DND-41 (cell line): ENCODE measurements around the gene VAV2.

Experiments
- ATAC-seq: fragments of 200-7000 bp; cut with Tn5 transposase; 3 replicates; pipeline ENCODE4 v1.9.1; 2021; ENCODE audit warnings: low read depth; ENCODE audit not compliant: insufficient read depth
- DNase-seq: peaks from one replicate; pipeline ENCODE4 v3.0.0-alpha.2; 2020
- H2AFZ ChIP-seq: 2 replicates; pipeline ENCODE4 v1.6.0; 2012; ENCODE audit warnings: low read depth, low read length
- H3K27ac ChIP-seq: 2 replicates; pipeline ENCODE4 v1.5.1; 2012; ENCODE audit warnings: low read length, inconsistent platforms
- H3K27me3 ChIP-seq: fragments of 200-600 bp; sonication (generic); 2 replicates; pipeline ENCODE4 v1.6.0; 2012; ENCODE audit warnings: low read length, mild to moderate bottlenecking, inconsistent platforms; ENCODE audit not compliant: insufficient read depth, poor library complexity
- H3K36me3 ChIP-seq: 2 replicates; pipeline ENCODE4 v1.5.1; 2012; ENCODE audit warnings: low read length, inconsistent platforms; ENCODE audit not compliant: insufficient read depth
- H3K4me1 ChIP-seq: 2 replicates; pipeline ENCODE4 v1.5.1; 2012; ENCODE audit warnings: mild to moderate bottlenecking, low read length; ENCODE audit not compliant: insufficient read depth
- H3K4me2 ChIP-seq: 2 replicates; pipeline ENCODE4 v1.6.0; 2012; ENCODE audit warnings: mild to moderate bottlenecking, moderate library complexity, low read length, inconsistent platforms; ENCODE audit not compliant: insufficient read depth
- H3K4me3 ChIP-seq, 2 experiments: fragments of 200-600 bp in 1 of 2; shearing (Covaris generic) in 1 of 2; 2 replicates each; pipeline ENCODE4 v1.5.1; 2012 to 2016; ENCODE audit warnings: inconsistent platforms in 2 of 2, low read length in 2 of 2, mild to moderate bottlenecking in 2 of 2, low read depth in 1 of 2, moderate library complexity in 1 of 2
- H3K79me2 ChIP-seq: 2 replicates; pipeline ENCODE4 v1.6.0; 2012; ENCODE audit warnings: low read length, inconsistent platforms; ENCODE audit not compliant: insufficient read depth
- H3K9ac ChIP-seq: 2 replicates; pipeline ENCODE4 v1.6.0; 2012; ENCODE audit warnings: low read depth, mild to moderate bottlenecking, inconsistent platforms, low read length, moderate library complexity
- H3K9me3 ChIP-seq: 2 replicates; pipeline ENCODE4 v1.5.1; 2012; ENCODE audit warnings: low read length, moderate library complexity, mild to moderate bottlenecking, inconsistent platforms; ENCODE audit not compliant: insufficient read depth, severe bottlenecking
- H4K20me1 ChIP-seq: 2 replicates; pipeline ENCODE4 v1.6.0; 2012; ENCODE audit warnings: low read length; ENCODE audit not compliant: insufficient read depth
- CTCF ChIP-seq: IDR thresholded peaks from 2 replicates; pipeline ENCODE4 v1.5.1; 2012; ENCODE audit warnings: borderline replicate concordance, low read length, moderate library complexity, mild to moderate bottlenecking; ENCODE audit not compliant: poor library complexity, severe bottlenecking; ENCODE audit errors: extremely low read depth
- EZH2 ChIP-seq: IDR thresholded peaks from 3 replicates; pipeline ENCODE4 v1.6.1; 2012; ENCODE audit warnings: borderline replicate concordance, low read depth, mild to moderate bottlenecking, moderate library complexity, low read length, inconsistent platforms; ENCODE audit not compliant: severe bottlenecking

VAV2 gene

DNA sequence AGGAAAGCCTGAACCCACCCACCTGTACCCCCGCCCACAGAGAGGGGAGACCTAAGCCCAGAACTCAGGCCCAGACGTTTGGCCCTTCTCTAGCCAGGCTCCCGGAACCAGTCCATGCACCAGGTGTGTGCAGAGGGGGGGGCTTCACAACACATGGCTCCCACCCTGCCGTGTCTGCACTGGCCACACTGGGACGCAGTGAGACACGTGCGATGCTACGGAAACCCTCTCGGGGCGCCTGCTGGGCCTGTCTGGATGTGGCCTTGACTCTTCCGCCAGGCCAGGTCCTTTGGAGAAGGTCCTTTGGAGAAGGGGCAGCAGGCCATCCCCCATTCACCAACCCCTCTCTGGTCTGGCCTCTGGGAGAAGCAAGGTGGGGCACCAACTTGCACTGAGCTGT lies 195.6 kb downstream of the VAV2 start:
- Histone ChIP-seq H3K27me3 (no peaks in the 10 kb centered on the region), H3K27ac (no peak overlapping the region), H4K20me1 (no peaks in the 10 kb centered on the region; the same call in 1 of the 2 replicates), H3K4me1 (no peaks in the 10 kb centered on the region), H3K79me2 (no peaks in the 10 kb centered on the region), H2AFZ (no peak overlapping the region), H3K9me3 (no peaks in the 10 kb centered on the region), H3K4me3 (no peak overlapping the region), H3K9ac (no peak overlapping the region), H3K36me3 (no peaks in the 10 kb centered on the region), H3K4me2 (no peak overlapping the region)
- DNase-seq (no peak), ATAC-seq (no peak)
- TF ChIP-seq EZH2 = no peak
- TF ChIP-seq CTCF = no peak

GRCh38 chr9:133795049-133795448 lies 197.1 kb downstream of the VAV2 start:
- no peak for ATAC-seq
- H3K36me3 ChIP-seq = no peaks in the 10 kb centered on the region
- no peaks in the 10 kb centered on the region; the same call in 1 of the 2 replicates for H4K20me1 ChIP-seq

GRCh38 chr9:133794016-133794760 lies 197.9 kb downstream of the VAV2 start:
- H3K79me2 ChIP-seq = no peaks in the 10 kb centered on the region
- no peak overlapping the region for H3K27ac ChIP-seq
- H3K4me1 ChIP-seq = no peaks in the 10 kb centered on the region
- DNase-seq (no peak), ATAC-seq (no peak)
- H4K20me1 ChIP-seq = no peaks in the 10 kb centered on the region; the same call in 1 of the 2 replicates
- H3K36me3 ChIP-seq = no peaks in the 10 kb centered on the region
- H3K4me2 ChIP-seq = no peak overlapping the region
- no peaks in the 10 kb centered on the region for H3K27me3 ChIP-seq
- H2AFZ ChIP-seq = no peak overlapping the region
- H3K9ac ChIP-seq = no peak overlapping the region
- no peaks in the 10 kb centered on the region for H3K9me3 ChIP-seq
- TF ChIP-seq EZH2 = no peak
- no peak for TF ChIP-seq CTCF
- H3K4me3 ChIP-seq = no peak overlapping the region

More at GRCh38 chr9:133795049-133795448, 197.1 kb downstream of the VAV2 start:
- Histone ChIP-seq H3K4me2 (no peak overlapping the region), H3K9me3 (no peaks in the 10 kb centered on the region), H3K27ac (no peak overlapping the region), H2AFZ (no peak overlapping the region), H3K4me3 (no peak overlapping the region), H3K79me2 (no peaks in the 10 kb centered on the region), H3K9ac (no peak overlapping the region), H3K27me3 (no peaks in the 10 kb centered on the region), H3K4me1 (no peaks in the 10 kb centered on the region)
- DNase-seq = no peak
- no peak for TF ChIP-seq CTCF

- Histone ChIP-seq H3K4me3 (no peak overlapping the region), H3K4me1 (no peaks in the 10 kb centered on the region), H3K27me3 (no peaks in the 10 kb centered on the region), H4K20me1 (no peaks in the 10 kb centered on the region; the same call in 1 of the 2 replicates), H2AFZ (no peak overlapping the region), H3K79me2 (no peaks in the 10 kb centered on the region), H3K27ac (no peak overlapping the region), H3K36me3 (no peaks in the 10 kb centered on the region), H3K9me3 (no peaks in the 10 kb centered on the region), H3K9ac (no peak overlapping the region), H3K4me2 (no peak overlapping the region)
- DNase-seq (no peak), ATAC-seq (no peak)
- TF ChIP-seq EZH2 = no peak
- TF ChIP-seq CTCF = no peak
Observed at GRCh38 chr9:133793471-133793870, 198.7 kb downstream of the VAV2 start.
